OCI-LY7 (cell line): Measurements from ENCODE around the gene ERO1A.

Experiments
- CTCF ChIP-seq: fragments of 200-600 bp; sonication (generic); conservative IDR thresholded peaks from 2 replicates; pipeline ENCODE4 v1.5.1; 2014; ENCODE audit warnings: mild to moderate bottlenecking, antibody characterized with exemption, low read length, moderate library complexity, mixed read lengths
- EZH2phosphoT487 ChIP-seq: fragments of 200-600 bp; sonication (generic); IDR thresholded peaks from 2 replicates; pipeline ENCODE4 v1.6.1; 2018; ENCODE audit warnings: low read depth, borderline replicate concordance, mild to moderate bottlenecking, mixed run types, antibody characterized with exemption, low read length, moderate library complexity, mixed read lengths

DNA sequence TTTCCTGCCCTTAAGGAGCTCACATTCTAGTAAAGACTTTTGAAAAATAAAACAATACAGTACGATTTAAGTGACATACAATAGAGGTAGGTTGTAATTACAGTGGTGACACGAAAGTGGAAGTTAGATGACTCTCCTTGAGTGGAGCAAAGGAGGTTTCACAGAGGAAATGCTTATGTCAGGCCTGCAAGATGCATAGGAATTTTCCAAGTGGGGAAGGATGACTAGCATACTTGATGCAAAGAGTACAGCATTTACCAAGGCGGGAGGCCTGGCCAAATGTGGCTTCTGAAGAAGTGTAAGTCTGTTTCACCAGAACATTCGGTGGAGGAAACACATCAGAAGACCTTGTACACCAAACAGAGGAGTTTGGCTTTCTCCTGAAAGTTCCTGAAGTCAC lies 55.2 kb downstream of the ERO1A start:
- no peak for TF ChIP-seq CTCF
- no peak for TF ChIP-seq EZH2phosphoT487
